Stomach smooth muscle (tissue), 2 donors: ENCODE results near the gene HAO1.

ENCODE experiments used
- H3K27ac ChIP-seq: one replicate; pipeline ENCODE4 v1.7.0; 2013; ENCODE audit warnings: mild to moderate bottlenecking, low read length, inconsistent platforms
- H3K27me3 ChIP-seq, 2 donors: one replicate each; pipeline ENCODE4 v1.7.0; 2013; ENCODE audit warnings: low read length in 2 of 2; ENCODE audit not compliant: insufficient read depth in 2 of 2, control insufficient read depth in 1 of 2
- H3K36me3 ChIP-seq, 2 donors: one replicate each; pipeline ENCODE4 v1.7.0; 2013; ENCODE audit warnings: low read length in 2 of 2; ENCODE audit not compliant: control insufficient read depth in 2 of 2, insufficient read depth in 2 of 2
- H3K4me1 ChIP-seq: one replicate; pipeline ENCODE4 v1.7.0; 2013; ENCODE audit warnings: low read length; ENCODE audit not compliant: control insufficient read depth, insufficient read depth
- H3K4me3 ChIP-seq, 2 donors: one replicate each; pipeline ENCODE4 v1.7.0; 2013; ENCODE audit warnings: low read length in 2 of 2
- H3K9ac ChIP-seq, 2 donors: one replicate each; pipeline ENCODE4 v1.7.0; 2013; ENCODE audit warnings: low read length in 2 of 2, mild to moderate bottlenecking in 1 of 2
- H3K9me3 ChIP-seq, 2 donors: one replicate each; pipeline ENCODE4 v1.7.0; 2013; ENCODE audit warnings: low read length in 2 of 2; ENCODE audit not compliant: control insufficient read depth in 2 of 2
- donor health status: healthy.
- donor health status: Pancreatic carcinoma.

HAO1 gene

DNA sequence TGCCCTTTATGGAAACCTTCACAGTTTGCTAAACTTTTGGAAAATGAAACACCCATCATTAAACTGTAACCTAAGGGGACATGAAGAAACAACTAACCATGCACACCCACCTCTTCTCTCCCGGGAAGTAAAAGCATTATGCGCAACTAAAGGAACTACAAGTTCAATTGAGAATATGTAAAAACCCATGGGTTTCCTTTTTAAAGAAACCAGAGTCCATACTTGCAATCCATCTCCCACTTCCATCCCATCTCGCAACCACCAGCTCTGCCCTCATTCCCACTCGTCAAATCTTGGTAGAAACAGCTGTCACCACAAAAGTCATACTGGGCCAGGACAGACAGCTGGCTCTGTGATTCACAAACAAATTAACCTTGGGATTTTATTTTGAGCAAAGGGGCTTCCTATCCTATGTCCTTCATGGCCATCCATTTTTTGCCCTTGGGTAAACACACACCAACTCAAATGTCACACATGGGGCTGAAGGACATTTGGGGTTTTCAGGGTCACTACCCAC, 81.5 kb downstream of the HAO1 start:
- Histone ChIP-seq H3K27ac (no peak overlapping the region), H3K4me1 (no peaks in the 10 kb centered on the region), H3K4me3 (no peak overlapping the region), H3K9me3 (no peaks in the 10 kb centered on the region), H3K9ac (no peak overlapping the region), H3K27me3 (no peaks in the 10 kb centered on the region), H3K36me3 (no peaks in the 10 kb centered on the region)

DNA sequence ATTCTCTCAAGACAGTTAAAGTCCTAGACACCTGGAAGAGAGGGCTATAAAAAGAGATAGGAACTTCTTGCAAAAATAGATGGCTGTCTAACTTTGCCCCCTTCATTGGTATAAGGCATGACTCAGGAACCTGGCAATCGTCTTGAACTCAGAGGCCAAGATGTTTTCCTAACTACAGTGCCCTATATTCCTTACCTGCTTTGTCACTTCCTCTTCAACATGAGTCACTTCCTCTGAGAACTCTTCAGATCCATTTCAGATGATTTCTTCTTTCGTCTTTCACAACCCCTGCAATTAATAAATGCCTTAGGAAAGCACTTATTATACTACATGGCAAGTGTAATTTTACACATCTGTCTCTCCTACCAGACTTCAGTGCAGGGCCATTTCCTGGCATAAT, 83.5 kb downstream of the HAO1 start:
- H3K27ac ChIP-seq = no peak overlapping the region
- no peak overlapping the region for H3K4me3 ChIP-seq
- peaks cover 0 to 2% of the 10 kb centered on the region in 2 donors for H3K27me3 ChIP-seq
- H3K4me1 ChIP-seq = no peaks in the 10 kb centered on the region
- H3K36me3 ChIP-seq = no peaks in the 10 kb centered on the region
- no peaks in the 10 kb centered on the region for H3K9me3 ChIP-seq
- H3K9ac ChIP-seq = no peak overlapping the region

DNA sequence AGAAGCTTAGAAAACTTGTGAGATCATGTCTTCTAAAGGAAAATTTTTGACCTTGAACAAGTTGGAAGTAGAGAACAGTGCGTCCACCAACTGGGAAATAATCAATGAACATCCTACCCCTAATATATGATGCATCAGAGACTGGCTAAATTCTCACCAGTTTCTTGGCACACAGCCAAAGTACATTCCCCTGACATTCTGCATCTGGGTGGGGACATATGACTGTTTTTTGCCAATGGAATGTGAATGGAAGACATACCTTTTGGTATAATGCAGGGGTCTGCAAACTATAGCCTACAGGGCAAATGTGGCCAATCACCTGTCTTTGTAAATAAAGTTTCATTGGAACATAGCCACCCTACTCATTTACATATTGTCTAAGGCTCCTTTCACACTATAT, 84.7 kb downstream of the HAO1 start:
- Histone ChIP-seq H3K27me3 (peaks cover 2 to 4% of the 10 kb centered on the region in 2 donors), H3K27ac (no peak overlapping the region), H3K9me3 (no peaks in the 10 kb centered on the region), H3K4me3 (no peak overlapping the region), H3K9ac (no peak overlapping the region), H3K4me1 (no peaks in the 10 kb centered on the region), H3K36me3 (no peaks in the 10 kb centered on the region)

DNA sequence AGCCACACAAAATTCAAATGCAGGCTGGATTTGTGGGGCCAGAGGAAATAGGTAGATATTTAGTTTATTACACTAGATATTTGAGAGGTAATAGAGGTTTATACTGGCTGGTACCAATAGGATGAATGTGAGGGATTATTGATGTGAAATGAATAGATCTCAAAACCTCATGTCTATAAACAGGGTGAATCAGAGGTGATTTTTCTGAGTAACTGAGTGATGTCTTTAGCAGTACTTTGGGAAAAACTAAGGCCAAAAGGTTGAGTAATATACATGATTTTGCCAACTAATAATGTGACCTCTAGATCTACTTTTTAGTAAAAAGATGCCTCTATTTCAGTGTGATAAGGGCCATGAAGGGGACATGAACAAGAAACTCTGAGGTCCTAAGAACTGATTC, 86.8 kb downstream of the HAO1 start:
- Histone ChIP-seq H3K27me3 (peaks cover 4% of the 10 kb centered on the region in 2 donors), H3K4me1 (no peaks in the 10 kb centered on the region), H3K9me3 (no peaks in the 10 kb centered on the region), H3K27ac (no peak overlapping the region), H3K4me3 (no peak overlapping the region), H3K9ac (no peak overlapping the region), H3K36me3 (no peaks in the 10 kb centered on the region)

DNA sequence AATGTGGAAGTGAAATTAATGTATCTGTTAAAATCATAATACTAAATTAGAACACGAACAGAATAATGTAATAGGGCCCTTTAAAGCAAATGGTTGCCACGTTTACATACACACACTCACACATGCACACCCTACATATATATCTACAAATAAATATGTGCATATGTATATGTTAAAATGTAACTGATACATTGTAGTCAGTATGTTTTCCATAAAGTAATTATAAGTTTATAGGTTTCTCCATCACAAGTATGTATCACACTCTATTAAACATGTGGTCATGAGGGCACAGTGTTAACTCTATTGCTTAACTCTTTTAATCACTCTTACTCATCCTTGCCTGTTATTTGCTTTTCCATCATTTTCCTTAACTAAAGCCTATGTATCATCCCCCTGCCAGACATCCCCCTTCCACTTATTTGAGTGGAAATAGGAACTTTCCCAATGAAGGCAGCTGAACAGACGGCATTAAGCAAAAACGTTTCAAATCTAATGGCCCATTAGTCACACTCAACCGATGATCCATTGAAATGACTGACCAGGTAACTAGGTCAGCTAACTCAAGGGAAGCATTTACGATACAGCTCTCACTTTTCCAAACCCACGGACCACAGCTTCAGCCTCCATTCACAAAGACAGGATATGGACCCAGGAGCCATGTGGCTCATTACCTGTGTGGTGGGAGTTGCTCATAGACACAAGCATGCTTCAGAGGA, 89.3 kb downstream of the HAO1 start:
- Histone ChIP-seq H3K36me3 (no peaks in the 10 kb centered on the region), H3K27me3 (peaks cover 4% of the 10 kb centered on the region in 2 donors), H3K9me3 (no peaks in the 10 kb centered on the region), H3K27ac (no peak overlapping the region), H3K4me1 (no peaks in the 10 kb centered on the region), H3K9ac (no peak overlapping the region), H3K4me3 (no peak overlapping the region)

DNA sequence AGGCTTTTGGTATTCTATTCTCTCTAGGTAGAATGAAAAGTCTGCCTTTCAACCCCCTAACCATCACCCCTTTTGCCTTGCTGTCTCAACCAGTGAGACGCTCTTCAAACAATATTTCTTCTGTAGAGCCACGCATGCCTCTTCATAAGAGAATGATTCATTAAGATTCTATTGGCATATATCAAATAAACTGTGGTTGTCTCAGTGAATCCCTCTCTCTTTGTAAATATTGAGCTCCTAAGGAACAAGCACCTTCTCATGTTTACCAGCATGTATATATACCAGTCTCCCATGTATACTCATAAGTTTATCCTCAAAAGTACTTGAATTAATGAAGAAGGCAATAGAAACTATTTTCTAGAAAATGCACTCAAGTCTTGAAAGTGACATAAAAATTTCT, 90.6 kb downstream of the HAO1 start:
- Histone ChIP-seq H3K4me3 (no peak overlapping the region), H3K36me3 (no peaks in the 10 kb centered on the region), H3K4me1 (no peaks in the 10 kb centered on the region), H3K9ac (no peak overlapping the region), H3K27ac (no peak overlapping the region), H3K27me3 (peaks cover 4% of the 10 kb centered on the region in 2 donors), H3K9me3 (no peaks in the 10 kb centered on the region)

DNA sequence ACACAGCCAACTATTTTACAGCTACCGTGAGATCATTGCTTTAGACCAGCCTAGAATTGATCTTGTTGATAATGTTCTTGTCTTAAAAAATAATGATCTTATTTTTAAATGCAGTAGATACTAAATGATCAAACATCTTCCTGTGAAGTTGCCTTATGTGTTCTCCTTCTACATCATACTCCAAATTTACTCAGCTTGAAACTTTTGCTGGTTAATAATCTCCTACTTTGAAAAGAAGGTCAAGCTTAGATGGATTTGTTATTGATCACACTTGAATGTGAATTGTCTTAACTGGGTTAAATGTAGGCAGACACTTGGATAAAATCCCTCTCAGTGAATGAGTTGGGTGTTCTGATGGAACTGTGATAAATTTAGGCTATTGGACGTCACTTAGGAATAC, 91.9 kb downstream of the HAO1 start:
- Histone ChIP-seq H3K36me3 (no peaks in the 10 kb centered on the region), H3K27me3 (peaks cover 4% of the 10 kb centered on the region in 2 donors), H3K4me3 (no peak overlapping the region), H3K27ac (no peak overlapping the region), H3K4me1 (no peaks in the 10 kb centered on the region), H3K9me3 (no peaks in the 10 kb centered on the region), H3K9ac (no peak overlapping the region)

DNA sequence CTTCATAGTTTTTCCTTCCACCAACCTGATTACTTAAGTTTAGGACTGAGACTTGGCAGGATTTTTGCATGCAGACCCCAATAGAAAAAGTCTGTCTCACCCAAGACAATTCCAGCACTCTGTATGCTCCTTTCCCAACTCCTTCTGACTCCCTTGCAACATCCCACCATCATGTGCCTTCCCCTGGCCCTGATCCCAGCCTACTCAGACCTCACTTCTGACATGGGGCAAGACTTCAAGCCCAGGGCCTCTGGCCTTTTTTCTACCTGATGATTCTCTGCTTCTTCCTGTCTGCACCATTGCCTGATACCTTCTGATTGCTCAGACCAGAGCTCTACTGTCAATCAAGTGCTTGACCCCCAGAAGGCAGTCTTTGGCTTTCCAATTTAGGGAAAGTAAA, 96.6 kb downstream of the HAO1 start:
- H3K27me3 ChIP-seq = peaks cover 0 to 2% of the 10 kb centered on the region in 2 donors
- H3K9me3 ChIP-seq = no peaks in the 10 kb centered on the region
- peaks cover 7% of the 10 kb centered on the region for H3K4me1 ChIP-seq
- H3K27ac ChIP-seq = no peak overlapping the region
- no peaks in the 10 kb centered on the region for H3K36me3 ChIP-seq
- no peak overlapping the region for H3K4me3 ChIP-seq
- no peak overlapping the region for H3K9ac ChIP-seq

DNA sequence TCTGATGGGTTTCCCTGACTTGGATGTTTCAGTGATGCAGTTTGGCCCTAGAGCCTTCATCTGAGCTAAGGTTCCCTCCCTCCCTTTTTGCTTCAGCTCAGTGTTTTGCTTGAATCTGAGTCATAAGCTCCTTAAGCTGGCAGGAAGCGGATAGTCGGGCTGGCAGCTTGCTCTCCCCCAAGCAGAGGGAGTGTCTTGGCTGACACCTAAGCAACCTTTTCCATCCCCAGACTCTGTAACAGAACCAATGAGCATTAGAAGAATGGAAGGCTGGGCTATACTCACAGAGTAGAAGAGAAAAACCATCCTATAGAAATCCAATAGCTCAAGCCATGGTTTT, 98.3 kb downstream of the HAO1 start:
- H3K9me3 ChIP-seq = no peaks in the 10 kb centered on the region
- H3K36me3 ChIP-seq = no peaks in the 10 kb centered on the region
- peaks cover 7% of the 10 kb centered on the region for H3K4me1 ChIP-seq
- H3K9ac ChIP-seq = no peak overlapping the region
- H3K27me3 ChIP-seq = peaks cover 0 to 2% of the 10 kb centered on the region in 2 donors
- peak overlapping the region; percentile 37 for H3K27ac ChIP-seq
- no peak overlapping the region for H3K4me3 ChIP-seq

DNA sequence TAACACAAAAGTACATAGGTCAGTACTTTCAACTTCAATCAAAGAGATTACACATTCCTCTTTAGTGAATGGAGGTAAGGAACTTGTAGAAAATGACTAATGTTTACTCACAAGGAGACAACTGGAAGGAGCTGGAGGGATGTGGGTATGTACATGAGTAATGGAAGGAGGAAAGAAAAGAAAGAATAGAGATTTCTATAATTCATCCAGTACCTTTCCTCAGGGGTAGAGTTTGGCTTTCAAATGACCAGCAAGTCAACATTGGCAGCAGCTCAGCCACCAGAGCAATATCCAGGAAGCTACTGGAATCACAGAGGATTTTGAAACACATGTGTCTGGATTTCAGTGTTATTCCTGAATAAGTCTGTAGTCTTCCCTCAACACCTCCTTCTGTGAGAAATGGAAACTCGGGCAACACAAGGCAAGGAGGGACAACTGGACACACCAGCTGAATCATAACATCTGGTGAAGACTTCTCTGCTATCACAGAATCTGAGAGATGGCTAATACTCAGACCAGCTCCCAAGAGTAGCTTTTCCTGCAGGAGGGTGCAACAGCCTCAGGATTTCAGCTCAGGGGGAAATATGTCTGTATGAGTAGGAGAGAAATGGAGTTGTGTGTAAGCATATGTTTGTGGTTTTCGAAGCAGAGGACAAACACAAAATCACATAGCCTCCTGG, 98.8 kb downstream of the HAO1 start:
- Histone ChIP-seq H3K9ac (no peak overlapping the region), H3K4me1 (peaks cover 7% of the 10 kb centered on the region), H3K27ac (peak overlapping the region; percentile 37), H3K36me3 (no peaks in the 10 kb centered on the region), H3K27me3 (peaks cover 0 to 2% of the 10 kb centered on the region in 2 donors), H3K9me3 (no peaks in the 10 kb centered on the region), H3K4me3 (no peak overlapping the region)

DNA sequence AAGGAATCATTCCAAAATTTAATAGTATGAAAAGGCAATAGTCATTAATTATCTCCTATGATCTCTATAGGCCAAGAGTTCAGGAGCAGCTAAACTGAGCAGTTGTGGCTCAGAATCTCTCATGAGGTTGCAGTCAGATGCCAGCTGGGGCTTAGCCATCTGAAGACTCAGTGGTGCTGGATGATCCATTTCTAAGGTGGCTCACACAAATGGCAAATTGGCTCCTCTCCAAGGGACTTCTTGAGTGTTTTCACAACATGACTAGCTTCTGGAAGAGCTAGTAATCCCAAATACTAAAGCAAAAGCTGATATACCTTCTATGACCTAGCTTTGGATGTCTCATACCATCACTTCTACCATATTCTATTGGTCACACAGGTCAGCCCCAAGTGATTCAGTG, 104.2 kb downstream of the HAO1 start:
- H3K27me3 ChIP-seq = no peaks in the 10 kb centered on the region
- no peak overlapping the region for H3K9ac ChIP-seq
- H3K9me3 ChIP-seq = no peaks in the 10 kb centered on the region
- H3K4me1 ChIP-seq = no peaks in the 10 kb centered on the region
- H3K27ac ChIP-seq = no peak overlapping the region
- no peak overlapping the region for H3K4me3 ChIP-seq
- H3K36me3 ChIP-seq = no peaks in the 10 kb centered on the region
